ENCODE results near the gene GPR78.

DNA sequence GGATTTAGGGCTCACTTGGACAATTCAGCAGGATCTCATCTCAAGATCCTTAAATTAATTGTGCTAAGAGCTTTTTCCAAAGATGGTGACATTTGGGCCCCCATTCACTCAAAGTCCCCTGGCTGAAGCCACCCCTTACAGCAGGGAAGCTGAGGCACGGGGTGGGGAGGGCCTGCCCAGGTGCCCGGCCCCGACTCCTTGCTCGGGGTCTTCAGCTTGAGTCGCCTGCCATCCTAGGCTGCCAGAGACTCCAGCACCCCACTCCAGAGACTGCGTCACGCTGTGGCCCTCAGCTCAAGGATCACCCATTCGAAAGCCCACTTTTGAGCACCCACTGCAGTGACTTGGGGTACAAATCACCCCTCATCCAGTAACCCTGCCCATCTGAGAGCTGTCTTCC lies 39.2 kb upstream of the GPR78 start:
- TF ChIP-seq EZH2 (IDR thresholded peaks at IDR 0.05) (no peak), FOXP2 (optimal IDR thresholded peaks at IDR 0.05; ENCODE audit: control extremely low read depth, extremely low read length, insufficient read depth) (no peak), POLR2AphosphoS5 (IDR thresholded peaks at IDR 0.05; ENCODE audit: borderline replicate concordance, low read depth, low read length) (no peak)
